Activated CD4-positive, alpha-beta T cell treated with anti-CD3 and anti-CD28 coated beads, Interleukin-2, amount 50 U/mL, for 48 hours (primary cell): Measurements from ENCODE around the gene GRHL1.
A peak's percentile ranks its signal among the peaks of the same experiment; 100 is the strongest.

ENCODE experiments used
- DNase-seq, 2 experiments: peaks; one replicate each; pipeline ENCODE4 v3.0.0-alpha.2; 2020

GRHL1 gene

GRCh38 chr2:10043906-10044601 lies 92.6 kb downstream of the GRHL1 start:
- peak; percentile 85 to 91 for DNase-seq

GRCh38 chr2:10045561-10046355 lies 94.3 kb downstream of the GRHL1 start:
- no peak for DNase-seq

DNA sequence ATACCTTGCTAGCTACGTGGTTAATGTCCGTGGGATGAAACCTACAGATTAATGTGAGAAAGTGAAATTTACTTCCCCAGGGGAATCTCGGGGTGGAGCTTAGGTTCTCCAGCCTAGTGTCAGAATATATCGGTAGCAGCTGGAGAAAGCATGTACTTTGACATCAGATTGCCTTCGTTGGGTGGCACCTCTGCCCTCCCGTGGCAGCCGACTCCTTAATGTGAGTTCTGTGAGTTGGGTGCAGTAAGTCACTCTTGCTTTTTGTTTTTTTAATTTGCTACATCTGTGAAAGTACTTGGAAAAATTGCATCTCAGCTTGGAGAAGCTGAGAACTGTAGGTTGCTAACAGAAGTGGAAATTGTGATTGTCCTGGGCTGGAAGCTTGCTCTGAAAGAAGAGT lies 95.4 kb downstream of the GRHL1 start:
- no peak for DNase-seq

DNA sequence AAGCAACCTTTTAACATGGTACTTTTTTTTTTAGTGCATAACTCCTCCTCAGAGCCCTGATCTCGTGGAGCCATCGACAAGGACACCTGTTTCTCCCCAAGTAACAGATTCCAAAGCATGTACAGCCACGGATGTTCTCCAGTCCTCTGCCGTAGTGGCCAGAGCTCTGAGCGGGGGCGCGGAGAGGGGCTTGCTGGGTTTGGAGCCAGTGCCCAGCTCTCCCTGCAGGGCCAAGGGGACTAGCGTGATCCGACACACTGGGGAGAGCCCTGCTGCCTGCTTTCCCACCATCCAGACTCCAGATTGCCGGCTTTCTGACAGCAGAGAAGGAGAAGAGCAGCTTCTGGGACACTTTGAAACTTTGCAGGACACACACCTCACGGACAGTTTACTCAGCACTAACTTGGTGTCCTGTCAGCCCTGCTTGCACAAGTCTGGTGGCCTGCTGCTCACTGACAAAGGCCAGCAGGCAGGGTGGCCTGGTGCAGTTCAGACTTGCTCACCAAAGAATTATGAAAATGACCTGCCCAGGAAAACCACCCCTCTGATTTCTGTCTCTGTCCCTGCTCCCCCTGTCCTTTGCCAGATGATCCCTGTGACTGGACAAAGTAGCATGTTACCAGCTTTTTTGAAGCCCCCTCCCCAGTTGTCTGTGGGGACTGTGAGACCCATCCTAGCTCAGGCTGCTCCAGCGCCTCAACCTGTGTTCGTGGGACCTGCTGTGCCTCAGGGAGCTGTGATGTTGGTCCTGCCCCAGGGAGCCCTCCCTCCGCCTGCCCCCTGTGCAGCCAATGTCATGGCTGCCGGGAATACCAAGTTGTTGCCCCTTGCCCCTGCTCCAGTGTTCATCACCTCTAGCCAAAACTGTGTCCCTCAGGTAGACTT lies 96.4 kb downstream of the GRHL1 start:
- DNase-seq: no peak

GRCh38 chr2:10048501-10049171 lies 97.1 kb downstream of the GRHL1 start:
- DNase-seq: no peak
